NCI-H2081 treated with DMSO at 0.1 percent for 48 hours (cell line): ENCODE data around the gene PALB2.
A peak's percentile ranks its signal among the peaks of the same experiment; 100 is the strongest.

Experiments used
- DNase-seq: peaks from one replicate; lab custom pipeline; 2025; lab: John Stamatoyannopoulos, UW

PALB2 gene

GRCh38 chr16:23640931-23641765 lies at the start of gene PALB2, which contains the start of gene DCTN5:
Gene PALB2 (minus strand): TSS chr16:23641310. CDS start chr16:23641157, 153 bp downstream.
Gene DCTN5 (plus strand): TSS chr16:23641466. CDS start chr16:23641543, 77 bp downstream.
- peak; percentile 72 for DNase-seq

- no peak for DNase-seq
These were observed 48.5 kb upstream of the PALB2 start for GRCh38 chr16:23689442-23690187.

- no peak for DNase-seq
These were observed 46.1 kb upstream of the PALB2 start for GRCh38 chr16:23687034-23687808.

GRCh38 chr16:23683487-23683886 lies 42.4 kb upstream of the PALB2 start:
- no peak for DNase-seq

- DNase-seq: no peak
These were observed 41.1 kb upstream of the PALB2 start for GRCh38 chr16:23682181-23682580.

GRCh38 chr16:23679986-23680336 lies 38.9 kb upstream of the PALB2 start:
- DNase-seq: no peak

GRCh38 chr16:23679274-23679985 lies 38.3 kb upstream of the PALB2 start:
- no peak for DNase-seq

GRCh38 chr16:23678430-23679273 lies 37.5 kb upstream of the PALB2 start, which contains the start of gene PLK1:
Gene PLK1 (plus strand): TSS chr16:23678889. CDS start chr16:23678933, 44 bp downstream.
- DNase-seq: peak; percentile 70

- no peak for DNase-seq
These were observed 35.9 kb upstream of the PALB2 start for GRCh38 chr16:23676924-23677480.

- no peak for DNase-seq
These were observed 33.0 kb upstream of the PALB2 start for GRCh38 chr16:23673971-23674614.

GRCh38 chr16:23670137-23670776 lies 29.1 kb upstream of the PALB2 start:
- DNase-seq: no peak

GRCh38 chr16:23668873-23669272 lies 27.8 kb upstream of the PALB2 start:
- DNase-seq: no peak

- DNase-seq: no peak
These were observed 27.1 kb upstream of the PALB2 start for GRCh38 chr16:23668225-23668624.

- DNase-seq: no peak
These were observed 26.2 kb upstream of the PALB2 start for GRCh38 chr16:23667355-23667659.

GRCh38 chr16:23666571-23667354 lies 25.7 kb upstream of the PALB2 start:
- no peak for DNase-seq

- DNase-seq: no peak
These were observed 22.8 kb upstream of the PALB2 start for GRCh38 chr16:23663918-23664317.

GRCh38 chr16:23651943-23652468 lies 10.9 kb upstream of the PALB2 start:
- no peak for DNase-seq

GRCh38 chr16:23650674-23651416 lies 9.7 kb upstream of the PALB2 start:
- DNase-seq: no peak
